Testis (tissue), 2 donors: ENCODE data around the gene GORAB.

Experiments
- POLR2A ChIP-seq: fragments of 450-650 bp; IDR thresholded peaks from one replicate; pipeline ENCODE4 v1.6.1; 2017; ENCODE audit warnings: antibody characterized with exemption, mild to moderate bottlenecking, moderate library complexity
- TF ChIP-seq, protein P1 (sequence below), 3 experiments: fragments of 450-650 bp in 2 of 3; fragments of 200-600 bp in 1 of 3; sonication (generic) in 1 of 3; IDR thresholded peaks; one replicate each; pipeline ENCODE4 v1.5.1; 2016 to 2019; ENCODE audit warnings: antibody characterized with exemption in 3 of 3, mild to moderate bottlenecking in 2 of 3, moderate library complexity in 1 of 3

GRCh38 chr1:170483051-170483450, 48.9 kb upstream of the GORAB start:
- TF ChIP-seq POLR2A, result no peak
- TF ChIP-seq, protein P1, sequence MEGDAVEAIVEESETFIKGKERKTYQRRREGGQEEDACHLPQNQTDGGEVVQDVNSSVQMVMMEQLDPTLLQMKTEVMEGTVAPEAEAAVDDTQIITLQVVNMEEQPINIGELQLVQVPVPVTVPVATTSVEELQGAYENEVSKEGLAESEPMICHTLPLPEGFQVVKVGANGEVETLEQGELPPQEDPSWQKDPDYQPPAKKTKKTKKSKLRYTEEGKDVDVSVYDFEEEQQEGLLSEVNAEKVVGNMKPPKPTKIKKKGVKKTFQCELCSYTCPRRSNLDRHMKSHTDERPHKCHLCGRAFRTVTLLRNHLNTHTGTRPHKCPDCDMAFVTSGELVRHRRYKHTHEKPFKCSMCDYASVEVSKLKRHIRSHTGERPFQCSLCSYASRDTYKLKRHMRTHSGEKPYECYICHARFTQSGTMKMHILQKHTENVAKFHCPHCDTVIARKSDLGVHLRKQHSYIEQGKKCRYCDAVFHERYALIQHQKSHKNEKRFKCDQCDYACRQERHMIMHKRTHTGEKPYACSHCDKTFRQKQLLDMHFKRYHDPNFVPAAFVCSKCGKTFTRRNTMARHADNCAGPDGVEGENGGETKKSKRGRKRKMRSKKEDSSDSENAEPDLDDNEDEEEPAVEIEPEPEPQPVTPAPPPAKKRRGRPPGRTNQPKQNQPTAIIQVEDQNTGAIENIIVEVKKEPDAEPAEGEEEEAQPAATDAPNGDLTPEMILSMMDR (IDR thresholded peaks at IDR 0.05), result no peak
